Epithelial cell of esophagus (primary cell): ENCODE results near the gene RAB40C.
A peak's percentile ranks its signal among the peaks of the same experiment; 100 is the strongest.

Experiments used
- DNase-seq: peaks from one replicate; pipeline ENCODE4 v3.0.0; 2010; ENCODE audit warnings: low read depth
- H3K4me3 ChIP-seq: 2 replicates; pipeline ENCODE4 v1.5.1; 2011; ENCODE audit warnings: mild to moderate bottlenecking, low read length, control low read depth
- CTCF ChIP-seq: IDR thresholded peaks from 2 replicates; pipeline ENCODE4 v1.5.1; 2011; ENCODE audit warnings: low read depth, mild to moderate bottlenecking, low read length, control low read depth, inconsistent platforms; ENCODE audit not compliant: insufficient read depth; ENCODE audit errors: missing control alignments

Gene RAB40C

DNA sequence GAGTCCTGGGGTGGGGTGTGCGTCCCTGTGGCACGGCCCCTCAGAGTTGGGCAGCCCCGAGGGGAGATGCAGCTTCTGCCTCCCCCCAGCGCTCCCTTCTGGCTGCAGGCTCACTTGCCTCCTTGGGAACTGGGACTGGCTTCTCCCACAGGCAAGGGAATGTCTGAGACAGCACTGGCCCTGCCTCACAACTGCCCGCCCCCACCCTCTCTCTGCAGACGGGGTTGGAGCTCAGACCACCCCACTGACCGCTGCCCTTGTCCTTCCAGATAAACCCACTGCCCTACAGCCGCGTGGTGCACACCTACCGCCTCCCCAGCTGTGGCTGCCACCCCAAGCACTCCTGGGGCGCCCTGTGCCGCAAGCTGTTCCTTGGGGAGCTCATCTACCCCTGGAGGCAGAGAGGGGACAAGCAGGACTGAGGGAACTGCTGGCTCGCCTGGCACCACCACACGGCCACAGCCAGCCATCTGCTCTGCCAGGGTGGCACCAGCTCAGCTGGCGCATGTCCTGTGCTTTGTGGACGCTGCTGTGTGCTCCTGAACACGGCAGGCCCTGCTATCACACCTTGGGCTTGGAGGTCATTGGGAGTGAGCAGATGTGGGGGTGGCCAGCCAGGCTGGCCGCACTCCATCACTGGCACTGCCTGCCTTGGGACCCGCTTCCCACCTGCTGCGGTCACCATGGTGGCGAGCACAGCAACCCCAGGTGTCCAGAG, 7.1 kb upstream of the RAB40C start:
- no peak overlapping the region for H3K4me3 ChIP-seq
- no peak for DNase-seq
- TF ChIP-seq CTCF = no peak

DNA sequence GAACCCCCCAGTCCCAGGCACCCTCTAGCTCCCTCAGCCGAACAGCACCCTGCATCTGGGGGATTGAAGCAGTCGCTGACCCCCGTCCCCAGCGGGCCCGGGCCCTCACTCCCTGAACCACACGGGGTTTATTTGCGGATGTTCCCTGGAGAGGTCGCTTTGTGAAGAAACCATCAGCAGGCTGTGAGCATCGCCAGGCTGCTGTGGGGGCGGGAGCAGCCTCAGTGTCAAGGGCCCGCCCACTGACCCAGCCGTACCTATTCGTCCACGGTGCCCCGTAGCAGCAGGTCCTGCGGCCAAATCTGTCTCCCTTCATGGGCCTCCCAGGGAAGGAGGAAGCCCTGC, 6.4 kb upstream of the RAB40C start:
- H3K4me3 ChIP-seq = no peak overlapping the region
- DNase-seq = no peak
- TF ChIP-seq CTCF = no peak

- no peak for TF ChIP-seq CTCF
- H3K4me3 ChIP-seq = no peak overlapping the region
- no peak for DNase-seq
Measured at GRCh38 chr16:583815-584591, 5.9 kb upstream of the RAB40C start.

GRCh38 chr16:585351-585750, 4.5 kb upstream of the RAB40C start:
- DNase-seq = no peak
- H3K4me3 ChIP-seq = no peak overlapping the region
- TF ChIP-seq CTCF = no peak

- no peak for TF ChIP-seq CTCF
- no peak for DNase-seq
- no peak overlapping the region for H3K4me3 ChIP-seq
Measured at GRCh38 chr16:586047-586644, 3.7 kb upstream of the RAB40C start.

DNA sequence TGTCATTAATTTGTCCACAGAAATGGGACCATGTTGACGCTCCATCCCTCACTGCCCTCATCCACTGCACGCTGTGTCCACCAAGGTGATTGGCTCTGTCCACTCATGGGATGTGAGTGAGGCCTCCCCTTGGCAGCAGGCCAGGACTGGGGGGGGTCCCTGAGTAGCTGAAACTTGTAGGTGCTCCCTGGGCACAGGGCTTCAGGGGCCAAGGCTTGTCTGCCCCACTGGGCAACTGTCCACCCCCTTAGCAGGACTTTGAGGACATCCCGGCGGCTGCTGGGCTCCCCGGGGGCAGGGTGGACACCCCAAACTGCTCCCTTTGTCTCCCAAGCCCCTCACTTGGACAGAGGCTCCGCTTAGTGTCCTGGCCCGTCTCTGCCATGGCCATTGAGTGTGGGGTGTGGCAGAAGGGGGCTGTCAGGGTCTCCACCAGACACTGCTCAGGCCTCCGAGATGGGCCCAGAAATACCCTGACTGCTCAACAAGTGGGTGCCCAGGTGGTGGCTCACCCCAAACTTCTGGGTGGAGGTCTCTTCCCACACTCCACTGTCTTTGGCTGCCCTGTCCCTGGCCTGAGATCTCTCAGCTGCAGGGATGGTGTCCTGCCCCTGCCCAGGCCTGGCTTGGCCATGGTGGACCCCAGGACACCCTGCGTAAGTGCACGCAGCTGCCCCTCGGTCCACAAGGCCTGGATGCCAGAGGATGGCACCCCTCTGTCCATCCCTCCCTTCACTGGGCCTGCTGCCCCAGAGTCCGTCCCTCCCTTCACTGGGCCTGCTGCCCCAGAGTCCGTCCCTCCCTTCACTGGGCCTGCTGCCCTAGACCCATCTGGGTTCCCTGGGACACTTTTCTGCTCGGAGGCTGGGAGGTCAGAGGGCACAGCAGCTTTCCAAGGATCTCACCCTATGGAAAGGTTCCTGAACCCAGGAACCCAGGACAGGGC, 2.9 kb upstream of the RAB40C start:
- no peak for DNase-seq
- peak overlapping the region; percentile 7 for H3K4me3 ChIP-seq
- TF ChIP-seq CTCF = no peak
